Caco-2 (cell line): ENCODE measurements around the gene ACAD8. TPM values are rescaled to one million over a fixed set of nuclear protein-coding genes. Genes with fewer than 3 reads are reported as not detected.

Experiments
- BruUV-seq: library from RNA; stranded (reverse); fragments of 400-500 nt; replicated peaks from 2 replicates; lab custom pipeline; 2021; lab: Mats Ljungman, UMichigan
- CTCF ChIA-PET: fragments of 300-600 bp; sonication (Branson Sonifier 250); formaldehyde crosslinking; loops from one replicate; lab custom pipeline; 2022; ENCODE audit warnings: antibody characterized with exemption; lab: Charles Lee
- POLR2A ChIA-PET: fragments of 300-600 bp; sonication (Branson Sonifier 250); formaldehyde crosslinking; loops from one replicate; lab custom pipeline; 2022; ENCODE audit warnings: antibody characterized with exemption; lab: Charles Lee
- DNase-seq, 2 experiments: peaks; one replicate each; pipeline versions ENCODE4 v3.0.0 to v3.0.0-alpha.2; 2020 to 2022
- H3K27me3 ChIP-seq: replicated peaks from 2 replicates; pipeline ENCODE4 v1.6.0; 2011; ENCODE audit warnings: low read length; ENCODE audit not compliant: control insufficient read depth, insufficient read depth
- H3K36me3 ChIP-seq: 2 replicates; pipeline ENCODE4 v1.5.1; 2011; ENCODE audit warnings: low read length; ENCODE audit not compliant: control insufficient read depth, insufficient read depth
- H3K4me1 ChIP-seq: fragments of 250-450 bp; sonication (Bioruptor Pico); 2 replicates; pipeline ENCODE4 v1.5.1; 2020; ENCODE audit warnings: mild to moderate bottlenecking
- H3K4me3 ChIP-seq: 2 replicates; pipeline ENCODE4 v1.5.1; 2011; ENCODE audit warnings: low read depth, mild to moderate bottlenecking, control low read depth, low read length
- H3K9me3 ChIP-seq: fragments of 250-450 bp; sonication (Bioruptor Pico); 2 replicates; pipeline ENCODE4 v1.5.1; 2020; ENCODE audit warnings: mild to moderate bottlenecking, moderate library complexity
- H3K27ac Mint-ChIP-seq: one replicate; pipeline ENCODE4 v1.8.0; 2022; ENCODE audit warnings: mixed read lengths; ENCODE audit not compliant: unreplicated experiment
- H3K27me3 Mint-ChIP-seq: one replicate; pipeline ENCODE4 v1.8.0; 2022; ENCODE audit warnings: mixed read lengths; ENCODE audit not compliant: insufficient read depth, unreplicated experiment
- H3K36me3 Mint-ChIP-seq: one replicate; pipeline ENCODE4 v1.8.0; 2022; ENCODE audit warnings: mild to moderate bottlenecking, mixed read lengths; ENCODE audit not compliant: insufficient read depth, unreplicated experiment
- H3K4me1 Mint-ChIP-seq: one replicate; pipeline ENCODE4 v1.8.0; 2022; ENCODE audit warnings: low read depth, mixed read lengths; ENCODE audit not compliant: unreplicated experiment
- H3K4me3 Mint-ChIP-seq: one replicate; pipeline ENCODE4 v1.8.0; 2022; ENCODE audit warnings: mild to moderate bottlenecking, moderate library complexity, mixed read lengths; ENCODE audit not compliant: unreplicated experiment
- H3K9me3 Mint-ChIP-seq: one replicate; pipeline ENCODE4 v1.8.0; 2022; ENCODE audit warnings: mixed read lengths; ENCODE audit not compliant: unreplicated experiment
- intact Hi-C: fragments of 100-400 bp; cut with micrococcal nuclease; formaldehyde crosslinking; loops from one replicate; pipeline ENCODE4 v1.10.0; 2022; ENCODE audit not compliant: unreplicated experiment
- total RNA-seq: library from RNA; stranded (reverse); gene quantifications from 2 replicates; pipeline ENCODE4 v1.2.3, GENCODE V29; 2022
- TF ChIP-seq, protein P1 (sequence below), 2 experiments: fragments of 200-600 bp in 1 of 2; IDR thresholded peaks; 1 replicate in 1 of 2; 2 replicates in 1 of 2; pipeline versions ENCODE4 v1.5.1 to v1.8.0; 2011 to 2022; ENCODE audit warnings: antibody characterized with exemption in 1 of 2, control low read depth in 1 of 2, inconsistent platforms in 1 of 2, low read depth in 1 of 2, low read length in 1 of 2, mild to moderate bottlenecking in 1 of 2, moderate library complexity in 1 of 2; ENCODE audit not compliant: insufficient read depth in 1 of 2, severe bottlenecking in 1 of 2, unreplicated experiment in 1 of 2

The ACAD8 gene
- total RNA-seq, 1 experiment from 2014 or later = 52.0 TPM

DNA sequence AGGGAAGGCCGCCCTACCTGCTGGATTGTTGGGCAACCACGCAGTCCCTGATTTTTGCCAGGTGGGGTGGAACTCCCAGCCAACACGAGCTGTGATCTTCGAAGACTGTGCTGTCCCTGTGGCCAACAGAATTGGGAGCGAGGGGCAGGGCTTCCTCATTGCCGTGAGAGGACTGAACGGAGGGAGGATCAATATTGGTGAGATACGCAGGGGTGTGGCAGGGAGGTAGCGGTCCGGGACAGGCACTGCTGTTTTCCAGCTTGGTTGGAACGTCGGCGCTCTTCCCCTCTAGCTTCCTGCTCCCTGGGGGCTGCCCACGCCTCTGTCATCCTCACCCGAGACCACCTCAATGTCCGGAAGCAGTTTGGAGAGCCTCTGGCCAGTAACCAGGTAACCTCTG lies 7.6 kb downstream of the ACAD8 start:
- POLR2A ChIA-PET = no interaction called here

DNA sequence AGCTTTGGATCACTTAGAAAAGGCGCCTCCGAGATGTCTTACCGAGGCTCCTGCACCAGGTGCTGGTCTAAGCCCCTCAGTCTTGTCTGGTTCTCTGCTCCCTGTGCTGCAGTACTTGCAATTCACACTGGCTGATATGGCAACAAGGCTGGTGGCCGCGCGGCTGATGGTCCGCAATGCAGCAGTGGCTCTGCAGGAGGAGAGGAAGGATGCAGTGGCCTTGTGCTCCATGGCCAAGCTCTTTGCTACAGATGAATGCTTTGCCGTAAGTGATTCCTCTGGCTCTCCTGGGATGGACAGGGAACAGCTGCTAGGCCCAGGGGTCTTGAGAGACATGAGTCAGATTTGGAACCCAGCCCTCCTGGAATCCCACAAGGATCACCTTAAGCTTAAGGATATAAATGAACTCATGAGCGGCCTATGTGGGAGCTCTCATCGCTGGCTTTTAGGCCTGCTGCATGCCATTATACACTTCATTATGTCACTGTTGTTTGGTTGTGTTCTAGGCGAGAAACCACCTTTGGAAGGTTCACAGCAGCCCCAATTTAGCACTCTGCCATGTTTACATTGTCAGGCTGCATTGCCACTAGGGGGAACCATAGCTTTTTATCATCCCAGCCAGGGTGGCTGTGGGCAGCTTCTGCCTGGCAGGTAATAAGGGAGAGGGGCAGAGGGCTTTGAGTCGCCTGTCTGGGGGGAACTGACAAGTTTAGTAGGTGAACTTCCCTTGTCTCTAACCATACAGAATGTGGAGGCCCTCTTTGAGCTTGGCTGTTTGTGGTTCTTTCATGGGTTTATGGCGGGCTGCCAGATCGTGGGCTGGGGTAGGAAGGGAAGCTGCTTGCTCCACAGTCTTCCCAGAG lies 8.5 kb downstream of the ACAD8 start:
- no peak overlapping the region for H3K4me3 Mint-ChIP-seq
- H3K36me3 Mint-ChIP-seq = no peaks in the 10 kb centered on the region
- TF ChIP-seq, protein P1, sequence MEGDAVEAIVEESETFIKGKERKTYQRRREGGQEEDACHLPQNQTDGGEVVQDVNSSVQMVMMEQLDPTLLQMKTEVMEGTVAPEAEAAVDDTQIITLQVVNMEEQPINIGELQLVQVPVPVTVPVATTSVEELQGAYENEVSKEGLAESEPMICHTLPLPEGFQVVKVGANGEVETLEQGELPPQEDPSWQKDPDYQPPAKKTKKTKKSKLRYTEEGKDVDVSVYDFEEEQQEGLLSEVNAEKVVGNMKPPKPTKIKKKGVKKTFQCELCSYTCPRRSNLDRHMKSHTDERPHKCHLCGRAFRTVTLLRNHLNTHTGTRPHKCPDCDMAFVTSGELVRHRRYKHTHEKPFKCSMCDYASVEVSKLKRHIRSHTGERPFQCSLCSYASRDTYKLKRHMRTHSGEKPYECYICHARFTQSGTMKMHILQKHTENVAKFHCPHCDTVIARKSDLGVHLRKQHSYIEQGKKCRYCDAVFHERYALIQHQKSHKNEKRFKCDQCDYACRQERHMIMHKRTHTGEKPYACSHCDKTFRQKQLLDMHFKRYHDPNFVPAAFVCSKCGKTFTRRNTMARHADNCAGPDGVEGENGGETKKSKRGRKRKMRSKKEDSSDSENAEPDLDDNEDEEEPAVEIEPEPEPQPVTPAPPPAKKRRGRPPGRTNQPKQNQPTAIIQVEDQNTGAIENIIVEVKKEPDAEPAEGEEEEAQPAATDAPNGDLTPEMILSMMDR (IDR thresholded peaks at IDR 0.05; ENCODE audit: insufficient read depth in 1 of 2, low read depth in 1 of 2, low read length in 1 of 2, severe bottlenecking in 1 of 2, unreplicated experiment in 1 of 2) = peak; percentile 79 to 95
- Histone ChIP-seq H3K36me3 (no peaks in the 10 kb centered on the region), H3K9me3 (no peaks in the 10 kb centered on the region), H3K4me3 (no peak overlapping the region), H3K4me1 (no peaks in the 10 kb centered on the region), H3K27me3 (no peaks in the 10 kb centered on the region)
- intact Hi-C loops = loop anchor here (2.0 to 10.0 kb wide), 2 partner anchors 119 to 603 kb away; no protein-coding TSS in a partner anchor
- DNase-seq = peak; percentile 26 to 72
- CTCF ChIA-PET = interaction anchor here (0.5 to 1.8 kb wide), 12 partner anchors 8 to 317 kb away, joined by 3 to 15 read pairs (median 4); partner anchors contain the start of genes ACAD8, GLB1L2, GLB1L3 and NCAPD3
- no peaks in the 10 kb centered on the region for H3K9me3 Mint-ChIP-seq
- H3K27ac Mint-ChIP-seq = no peak overlapping the region
- no peaks in the 10 kb centered on the region for H3K27me3 Mint-ChIP-seq
- H3K4me1 Mint-ChIP-seq = no peaks in the 10 kb centered on the region
- POLR2A ChIA-PET = interaction anchor here (0.9 to 1.2 kb wide), 2 partner anchors 8 to 37 kb away, joined by 3 to 6 read pairs; partner anchors contain the start of genes ACAD8, THYN1 and VPS26B
- no TSS peak for BruUV-seq

More for the DNA sequence above, 7.6 kb downstream of the ACAD8 start:
- H3K36me3 Mint-ChIP-seq = no peaks in the 10 kb centered on the region
- H3K27me3 Mint-ChIP-seq = no peaks in the 10 kb centered on the region
- no peak overlapping the region for H3K4me3 Mint-ChIP-seq
- CTCF ChIA-PET = interaction anchor here (1.5 kb wide), 1 partner anchor 12 kb away, joined by 6 read pairs; no protein-coding TSS in a partner anchor
- TF ChIP-seq, protein P1 (IDR thresholded peaks at IDR 0.05; ENCODE audit: insufficient read depth in 1 of 2, low read depth in 1 of 2, low read length in 1 of 2, severe bottlenecking in 1 of 2, unreplicated experiment in 1 of 2) = no peak
- Histone ChIP-seq H3K4me1 (no peaks in the 10 kb centered on the region), H3K36me3 (no peaks in the 10 kb centered on the region), H3K9me3 (no peaks in the 10 kb centered on the region), H3K27me3 (no peaks in the 10 kb centered on the region), H3K4me3 (no peak overlapping the region)
- peak in 1 of 2 experiments; percentile 35 for DNase-seq
- no TSS peak for BruUV-seq
- intact Hi-C loops = loop anchor here (10.0 kb wide), 1 partner anchor 604 kb away; no protein-coding TSS in a partner anchor
- no peaks in the 10 kb centered on the region for H3K4me1 Mint-ChIP-seq
- H3K27ac Mint-ChIP-seq = no peak overlapping the region
- H3K9me3 Mint-ChIP-seq = no peaks in the 10 kb centered on the region

DNA sequence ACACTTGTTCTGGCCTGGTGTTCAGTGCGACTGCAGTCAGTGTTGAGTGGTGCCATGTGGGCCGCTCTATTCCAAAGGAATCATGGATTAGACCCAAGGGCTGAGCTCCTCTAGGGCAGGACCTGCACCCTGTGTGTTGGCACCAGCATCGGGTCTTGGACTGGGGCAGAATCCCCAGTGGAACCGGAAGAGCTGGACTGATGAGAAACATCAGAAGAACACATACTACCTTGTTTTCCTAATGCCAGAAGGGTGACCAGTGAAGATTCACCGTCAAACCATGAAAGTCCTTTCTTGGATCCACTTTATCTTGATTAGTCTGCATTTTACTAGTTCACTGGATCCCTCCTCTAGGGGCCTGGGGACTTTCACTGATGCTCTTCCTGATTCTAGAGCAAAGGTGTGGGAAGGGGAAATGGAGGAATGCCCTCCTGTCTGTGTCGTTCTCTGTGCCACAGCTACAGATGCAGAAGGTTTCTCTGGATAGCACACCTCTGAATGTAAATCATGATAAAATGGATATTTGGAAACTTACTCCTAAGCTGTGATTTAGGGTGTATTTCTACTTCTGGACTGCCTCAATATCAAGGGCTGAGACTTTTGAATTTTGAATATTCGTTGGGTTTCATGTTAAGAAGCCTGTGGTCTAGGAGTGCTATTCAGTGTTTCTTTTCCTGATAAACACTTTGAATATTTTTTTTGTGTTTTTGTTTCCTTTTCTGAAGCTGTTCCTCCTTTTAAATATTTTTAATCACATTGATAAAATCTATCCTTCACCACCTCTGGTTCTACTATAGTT lies 11.8 kb downstream of the ACAD8 start:
- Mint-ChIP-seq H3K27me3 (no peaks in the 10 kb centered on the region), H3K4me3 (no peak overlapping the region), H3K27ac (no peak overlapping the region), H3K9me3 (no peaks in the 10 kb centered on the region), H3K4me1 (no peaks in the 10 kb centered on the region), H3K36me3 (no peaks in the 10 kb centered on the region)
- Histone ChIP-seq H3K27me3 (no peaks in the 10 kb centered on the region), H3K9me3 (no peaks in the 10 kb centered on the region), H3K4me1 (no peaks in the 10 kb centered on the region), H3K36me3 (no peaks in the 10 kb centered on the region), H3K4me3 (no peak overlapping the region)
- ChIA-PET POLR2A (interaction anchor here (0.6 kb wide), 1 partner anchor 13 kb away, joined by 3 read pairs; no protein-coding TSS in a partner anchor), CTCF (no interaction called here)
- DNase-seq = peak in 1 of 2 experiments; percentile 19
- BruUV-seq = TSS peak; percentile 36
- TF ChIP-seq, protein P1 (IDR thresholded peaks at IDR 0.05; ENCODE audit: insufficient read depth in 1 of 2, low read depth in 1 of 2, low read length in 1 of 2, severe bottlenecking in 1 of 2, unreplicated experiment in 1 of 2) = no peak
- intact Hi-C loops = loop anchor here (10.0 kb wide), 1 partner anchor 600 kb away; no protein-coding TSS in a partner anchor
